ENCODE measurements around the gene CFAP299.

DNA sequence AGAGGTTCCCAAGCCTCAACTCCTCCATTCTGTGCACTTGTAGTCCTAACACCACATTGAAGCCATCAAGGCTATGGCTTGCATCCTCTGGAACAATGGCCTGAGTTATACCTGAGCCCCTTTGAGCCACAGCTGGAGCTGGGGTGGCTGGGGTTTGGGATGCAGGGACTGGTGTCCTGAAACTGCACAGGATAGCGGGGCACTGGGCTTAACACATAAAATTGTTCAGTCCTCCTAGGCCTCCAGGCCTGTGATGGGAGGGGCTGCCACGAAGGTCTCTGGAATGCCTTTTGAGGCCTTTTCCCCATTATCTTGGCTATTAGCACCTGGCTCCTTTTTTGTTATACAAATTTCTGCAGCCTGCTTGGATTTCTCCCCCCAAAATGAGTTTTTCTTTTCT lies 35.5 kb downstream of the CFAP299 start:
- no peak for TF ChIP-seq CTCF (IDR thresholded peaks at IDR 0.05; ENCODE audit: low read length)
- no peak for TF ChIP-seq EZH2 (IDR thresholded peaks at IDR 0.05; ENCODE audit: borderline replicate concordance, low read length)
